ENCODE measurements around the gene GIMD1.

- TF ChIP-seq POLR2A (IDR thresholded peaks at IDR 0.05), result no peak
- TF ChIP-seq, protein P1, sequence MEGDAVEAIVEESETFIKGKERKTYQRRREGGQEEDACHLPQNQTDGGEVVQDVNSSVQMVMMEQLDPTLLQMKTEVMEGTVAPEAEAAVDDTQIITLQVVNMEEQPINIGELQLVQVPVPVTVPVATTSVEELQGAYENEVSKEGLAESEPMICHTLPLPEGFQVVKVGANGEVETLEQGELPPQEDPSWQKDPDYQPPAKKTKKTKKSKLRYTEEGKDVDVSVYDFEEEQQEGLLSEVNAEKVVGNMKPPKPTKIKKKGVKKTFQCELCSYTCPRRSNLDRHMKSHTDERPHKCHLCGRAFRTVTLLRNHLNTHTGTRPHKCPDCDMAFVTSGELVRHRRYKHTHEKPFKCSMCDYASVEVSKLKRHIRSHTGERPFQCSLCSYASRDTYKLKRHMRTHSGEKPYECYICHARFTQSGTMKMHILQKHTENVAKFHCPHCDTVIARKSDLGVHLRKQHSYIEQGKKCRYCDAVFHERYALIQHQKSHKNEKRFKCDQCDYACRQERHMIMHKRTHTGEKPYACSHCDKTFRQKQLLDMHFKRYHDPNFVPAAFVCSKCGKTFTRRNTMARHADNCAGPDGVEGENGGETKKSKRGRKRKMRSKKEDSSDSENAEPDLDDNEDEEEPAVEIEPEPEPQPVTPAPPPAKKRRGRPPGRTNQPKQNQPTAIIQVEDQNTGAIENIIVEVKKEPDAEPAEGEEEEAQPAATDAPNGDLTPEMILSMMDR (IDR thresholded peaks at IDR 0.05), result no peak
Observed at GRCh38 chr4:106344647-106344970, 24.0 kb downstream of the GIMD1 start.
